ENCODE measurements around the gene HEXIM1. TPM values are rescaled to one million over a fixed set of nuclear protein-coding genes. Genes with fewer than 3 reads are reported as not detected.

The HEXIM1 gene
- total RNA-seq, 4 donors from 2014 or later: 22.2 to 35.2 (median 29.7) TPM

GRCh38 chr17:45113424-45113754, 34.9 kb upstream of the HEXIM1 start:
- no peak for DNase-seq (ENCODE audit: low spot score in 2 of 2)
- Histone ChIP-seq H3K4me3 (no peak overlapping the region), H3K36me3 (peaks cover 0 to 76% (median 3%) of the 10 kb centered on the region in 3 donors), H3K27ac (peak overlapping the region in 1 of 4 donors; percentile 79), H3K27me3 (no peaks in the 10 kb centered on the region), H3K4me1 (peaks cover 0 to 46% (median 5%) of the 10 kb centered on the region in 4 donors), H3K9me3 (no peaks in the 10 kb centered on the region)
- no peak for TF ChIP-seq POLR2A (IDR thresholded peaks at IDR 0.05)
- no peak for TF ChIP-seq EP300 (IDR thresholded peaks at IDR 0.05)
- no peak for TF ChIP-seq CTCF (IDR thresholded peaks at IDR 0.05)
- 62 to 69% methylated on average over 4 to 8 of the region's 9 CpGs for WGBS, 2 donors

GRCh38 chr17:45114117-45114932, 34.0 kb upstream of the HEXIM1 start:
- WGBS, 2 donors: 72 to 79% methylated on average over 15 to 19 of the region's 19 CpGs
- no peak overlapping the region for H3K4me3 ChIP-seq
- no peaks in the 10 kb centered on the region for H3K27me3 ChIP-seq
- H3K36me3 ChIP-seq: peaks cover 0 to 76% (median 3%) of the 10 kb centered on the region in 3 donors
- DNase-seq (ENCODE audit: low spot score in 2 of 2): no peak
- peak overlapping the region in 2 of 4 donors; percentile 25 to 79 for H3K27ac ChIP-seq
- no peaks in the 10 kb centered on the region for H3K9me3 ChIP-seq
- H3K4me1 ChIP-seq: peaks cover 0 to 37% (median 5%) of the 10 kb centered on the region in 4 donors
- no peak for TF ChIP-seq CTCF (IDR thresholded peaks at IDR 0.05)

- no peaks in the 10 kb centered on the region for H3K27me3 ChIP-seq
- no peaks in the 10 kb centered on the region for H3K9me3 ChIP-seq
- no peak overlapping the region for H3K4me3 ChIP-seq
- WGBS, 2 donors: 81 to 84% methylated on average over 25 to 26 of the region's 26 CpGs
- TF ChIP-seq POLR2A (IDR thresholded peaks at IDR 0.05) (no peak), EP300 (IDR thresholded peaks at IDR 0.05) (no peak), CTCF (IDR thresholded peaks at IDR 0.05) (no peak)
- peak overlapping the region in 2 of 4 donors; percentile 25 to 79 for H3K27ac ChIP-seq
- H3K36me3 ChIP-seq: peaks cover 0 to 79% (median 3%) of the 10 kb centered on the region in 3 donors
- H3K4me1 ChIP-seq: peaks cover 0 to 34% (median 5%) of the 10 kb centered on the region in 4 donors
- DNase-seq (ENCODE audit: low spot score in 2 of 2): no peak
Observed at GRCh38 chr17:45115015-45115625, 33.2 kb upstream of the HEXIM1 start.

- peaks cover 0 to 85% (median 3%) of the 10 kb centered on the region in 3 donors for H3K36me3 ChIP-seq
Observed at GRCh38 chr17:45115871-45116270, 32.4 kb upstream of the HEXIM1 start.

More at GRCh38 chr17:45115871-45116270, 32.4 kb upstream of the HEXIM1 start:
- no peak for DNase-seq (ENCODE audit: low spot score in 2 of 2)
- no peak for TF ChIP-seq CTCF (IDR thresholded peaks at IDR 0.05)
- TF ChIP-seq EP300 (IDR thresholded peaks at IDR 0.05): no peak
- no peaks in the 10 kb centered on the region for H3K27me3 ChIP-seq
- WGBS, 2 donors: 76 to 78% methylated on average over 11 of the region's 11 CpGs
- H3K4me3 ChIP-seq: no peak overlapping the region
- H3K27ac ChIP-seq: no peak overlapping the region
- H3K9me3 ChIP-seq: no peaks in the 10 kb centered on the region
- H3K4me1 ChIP-seq: peaks cover 0 to 31% (median 5%) of the 10 kb centered on the region in 4 donors

Measured in tibial nerve (tissue), 4 donors.